ENCODE data around the gene IP6K3. TPM values are rescaled to one million over a fixed set of nuclear protein-coding genes. Genes with fewer than 3 reads are reported as not detected.
A peak's percentile ranks its signal among the peaks of the same experiment; 100 is the strongest.

The IP6K3 gene
- total and polyA plus RNA-seq, 2 donors = 0.28 to 6.6 TPM

DNA sequence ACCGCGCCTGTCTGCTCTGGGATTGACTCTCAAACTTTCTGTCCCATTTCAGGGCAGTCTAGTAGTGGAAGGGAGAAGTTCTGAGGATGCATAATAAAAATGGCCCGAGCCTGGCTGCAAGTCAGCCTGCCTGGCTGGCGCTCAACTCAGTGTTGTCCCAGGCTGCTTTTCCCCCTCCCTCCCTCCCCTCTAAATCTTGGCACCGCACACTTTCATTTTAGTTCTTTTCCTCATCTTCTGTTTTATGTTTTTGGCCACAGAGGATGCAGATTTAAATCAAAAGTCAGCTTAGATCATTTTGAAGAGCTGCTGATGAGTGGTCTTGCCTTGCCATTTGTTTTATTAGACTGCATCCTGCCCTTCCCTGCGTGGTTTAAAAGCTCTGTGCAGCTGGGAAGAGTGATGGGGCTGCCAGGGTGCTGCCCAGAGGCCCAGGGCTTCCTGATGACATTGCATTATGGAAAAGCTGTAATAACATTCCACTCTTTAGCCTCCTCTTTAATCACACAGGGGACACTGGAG, 28.7 kb downstream of the IP6K3 start:
- Histone ChIP-seq H3K36me3 (ENCODE audit: control insufficient read depth in 2 of 2, insufficient read depth in 2 of 2, low read length in 1 of 2) (no peaks in the 10 kb centered on the region), H3K27me3 (ENCODE audit: control insufficient read depth in 2 of 2, insufficient read depth in 1 of 2, low read length in 1 of 2) (peaks cover 0 to 15% of the 10 kb centered on the region in 2 donors), H3K4me1 (ENCODE audit: control insufficient read depth in 2 of 2, insufficient read depth in 2 of 2, low read length in 2 of 2) (no peaks in the 10 kb centered on the region), H3K4me3 (ENCODE audit: low read length in 2 of 2) (no peak overlapping the region), H3K9me3 (ENCODE audit: control insufficient read depth in 2 of 2, insufficient read depth in 1 of 2, low read length in 1 of 2) (no peaks in the 10 kb centered on the region), H3K27ac (ENCODE audit: low read depth in 1 of 2, low read length in 1 of 2) (no peak overlapping the region)
- no peak for DNase-seq (ENCODE audit: low read depth in 6 of 9, low spot score in 9 of 9)
- 72% methylated on average over 6 of the region's 6 CpGs for WGBS

DNA sequence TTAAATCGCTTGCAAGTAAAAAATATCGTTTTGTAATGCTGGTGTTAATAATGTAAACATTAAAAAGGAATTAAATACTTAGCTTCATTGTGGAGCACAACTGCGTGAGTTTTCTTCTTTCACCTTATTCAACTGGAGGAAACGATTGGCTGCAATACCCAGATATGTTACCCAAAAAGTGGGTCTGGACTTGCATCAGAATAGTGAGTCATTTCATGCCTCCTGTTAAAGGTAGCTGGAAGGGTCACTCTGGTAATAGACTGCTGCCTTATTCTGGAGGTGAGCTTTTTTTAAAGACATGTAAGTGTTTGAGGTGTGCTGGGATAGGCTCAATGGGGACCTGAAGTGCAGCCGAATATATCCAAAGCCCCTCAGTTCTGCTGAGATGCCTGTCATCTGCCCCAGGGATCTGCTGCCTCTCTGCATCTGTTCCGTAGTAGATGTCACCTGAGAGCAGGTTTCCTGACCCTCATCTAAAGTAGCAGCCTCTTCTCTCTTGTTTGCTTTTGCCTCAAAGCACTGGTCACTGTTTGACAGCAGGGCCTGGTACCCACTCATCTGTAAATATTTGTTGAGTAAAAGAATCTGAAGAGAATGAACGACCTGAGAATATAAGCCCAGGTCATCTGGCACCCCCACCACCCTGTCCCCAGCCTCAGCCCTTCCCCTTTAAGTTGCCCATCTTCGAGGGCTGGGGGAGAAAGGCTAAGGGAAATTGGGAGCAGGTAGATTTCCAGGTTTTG, 29.6 kb downstream of the IP6K3 start:
- Histone ChIP-seq H3K27ac (ENCODE audit: low read depth in 1 of 2, low read length in 1 of 2) (no peak overlapping the region), H3K27me3 (ENCODE audit: control insufficient read depth in 2 of 2, insufficient read depth in 1 of 2, low read length in 1 of 2) (peaks cover 0 to 7% of the 10 kb centered on the region in 2 donors), H3K36me3 (ENCODE audit: control insufficient read depth in 2 of 2, insufficient read depth in 2 of 2, low read length in 1 of 2) (no peaks in the 10 kb centered on the region), H3K9me3 (ENCODE audit: control insufficient read depth in 2 of 2, insufficient read depth in 1 of 2, low read length in 1 of 2) (no peaks in the 10 kb centered on the region), H3K4me3 (ENCODE audit: low read length in 2 of 2) (no peak overlapping the region), H3K4me1 (ENCODE audit: control insufficient read depth in 2 of 2, insufficient read depth in 2 of 2, low read length in 2 of 2) (peaks cover 0 to 3% of the 10 kb centered on the region in 2 donors)
- no peak for DNase-seq (ENCODE audit: low read depth in 6 of 9, low spot score in 9 of 9)
- WGBS = 93% methylated on average over 8 of the region's 8 CpGs

DNA sequence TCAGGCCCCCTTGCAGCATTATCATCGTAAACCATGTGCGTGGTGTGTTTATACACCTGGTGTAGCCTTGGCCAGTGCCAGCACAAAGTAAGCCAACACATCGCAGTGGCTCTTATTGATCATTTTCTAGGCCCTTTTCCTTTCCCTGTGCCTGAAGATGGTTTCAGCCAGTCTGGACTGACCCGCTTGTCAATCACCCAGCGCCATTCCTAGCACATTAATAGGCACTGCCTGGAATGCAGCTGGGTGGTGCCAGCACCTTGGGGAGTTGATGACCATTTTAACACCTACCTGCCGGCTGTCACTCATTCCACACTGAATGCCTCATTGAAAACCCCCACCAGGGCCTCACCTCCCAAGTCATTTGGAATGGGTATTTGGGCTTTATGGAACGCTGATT, 30.3 kb downstream of the IP6K3 start:
- WGBS = 97% methylated on average over 7 of the region's 7 CpGs
- H3K27ac ChIP-seq (ENCODE audit: low read depth in 1 of 2, low read length in 1 of 2) = no peak overlapping the region
- peaks cover 0 to 7% of the 10 kb centered on the region in 2 donors for H3K4me1 ChIP-seq (ENCODE audit: control insufficient read depth in 2 of 2, insufficient read depth in 2 of 2, low read length in 2 of 2)
- H3K36me3 ChIP-seq (ENCODE audit: control insufficient read depth in 2 of 2, insufficient read depth in 2 of 2, low read length in 1 of 2) = no peaks in the 10 kb centered on the region
- no peak overlapping the region for H3K4me3 ChIP-seq (ENCODE audit: low read length in 2 of 2)
- H3K9me3 ChIP-seq (ENCODE audit: control insufficient read depth in 2 of 2, insufficient read depth in 1 of 2, low read length in 1 of 2) = peaks cover 0 to 4% of the 10 kb centered on the region in 2 donors
- peaks cover 0 to 7% of the 10 kb centered on the region in 2 donors for H3K27me3 ChIP-seq (ENCODE audit: control insufficient read depth in 2 of 2, insufficient read depth in 1 of 2, low read length in 1 of 2)
- no peak for DNase-seq (ENCODE audit: low read depth in 6 of 9, low spot score in 9 of 9)

DNA sequence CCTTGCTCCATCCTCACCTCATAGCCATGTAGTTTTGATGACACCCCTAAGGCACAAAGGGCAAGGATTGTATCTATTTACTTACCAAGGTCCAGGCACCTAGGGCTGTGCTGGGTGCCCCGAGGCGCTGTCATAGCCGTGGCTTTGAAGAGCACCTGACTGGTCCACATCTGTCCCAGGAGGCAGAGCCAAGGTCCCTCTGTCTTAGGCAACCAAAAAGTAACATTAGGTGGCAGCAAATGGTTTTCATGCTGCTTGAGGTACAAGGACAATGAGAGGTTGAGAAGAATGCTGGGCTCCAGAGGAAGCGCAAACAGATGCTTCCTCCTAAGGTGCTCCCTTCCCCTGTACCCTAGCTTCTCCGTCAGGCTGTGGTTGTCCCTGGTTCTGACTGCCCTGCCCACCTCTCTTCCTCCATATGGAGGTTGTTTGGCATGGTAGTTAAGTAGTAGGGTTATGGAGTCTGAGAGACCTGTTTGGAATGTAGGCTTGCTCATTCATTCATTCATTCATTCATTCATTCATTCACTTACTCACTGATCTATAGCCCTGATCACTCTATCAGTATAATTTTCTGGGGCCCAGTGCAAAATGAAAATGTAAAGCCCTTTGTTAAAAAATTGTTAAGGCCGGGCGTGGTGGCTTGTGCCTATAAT, 32.2 kb downstream of the IP6K3 start:
- Histone ChIP-seq H3K4me1 (ENCODE audit: control insufficient read depth in 2 of 2, insufficient read depth in 2 of 2, low read length in 2 of 2) (peaks cover 0 to 22% of the 10 kb centered on the region in 2 donors), H3K27ac (ENCODE audit: low read depth in 1 of 2, low read length in 1 of 2) (no peak overlapping the region), H3K9me3 (ENCODE audit: control insufficient read depth in 2 of 2, insufficient read depth in 1 of 2, low read length in 1 of 2) (peaks cover 0 to 5% of the 10 kb centered on the region in 2 donors), H3K4me3 (ENCODE audit: low read length in 2 of 2) (no peak overlapping the region), H3K27me3 (ENCODE audit: control insufficient read depth in 2 of 2, insufficient read depth in 1 of 2, low read length in 1 of 2) (peaks cover 0 to 4% of the 10 kb centered on the region in 2 donors), H3K36me3 (ENCODE audit: control insufficient read depth in 2 of 2, insufficient read depth in 2 of 2, low read length in 1 of 2) (peaks cover 0 to 10% of the 10 kb centered on the region in 2 donors)
- WGBS = 41% methylated on average over 7 of the region's 7 CpGs
- no peak for DNase-seq (ENCODE audit: low read depth in 6 of 9, low spot score in 9 of 9)

- Histone ChIP-seq H3K9me3 (ENCODE audit: control insufficient read depth in 2 of 2, insufficient read depth in 1 of 2, low read length in 1 of 2) (peaks cover 0 to 5% of the 10 kb centered on the region in 2 donors), H3K36me3 (ENCODE audit: control insufficient read depth in 2 of 2, insufficient read depth in 2 of 2, low read length in 1 of 2) (peaks cover 0 to 16% of the 10 kb centered on the region in 2 donors), H3K4me1 (ENCODE audit: control insufficient read depth in 2 of 2, insufficient read depth in 2 of 2, low read length in 2 of 2) (peaks cover 0 to 24% of the 10 kb centered on the region in 2 donors), H3K4me3 (ENCODE audit: low read length in 2 of 2) (no peak overlapping the region), H3K27me3 (ENCODE audit: control insufficient read depth in 2 of 2, insufficient read depth in 1 of 2, low read length in 1 of 2) (no peaks in the 10 kb centered on the region), H3K27ac (ENCODE audit: low read depth in 1 of 2, low read length in 1 of 2) (no peak overlapping the region)
- WGBS = 76% methylated on average over 2 of the region's 2 CpGs
- DNase-seq (ENCODE audit: low read depth in 6 of 9, low spot score in 9 of 9) = no peak
Measured at GRCh38 chr6:33713786-33714185, 32.9 kb downstream of the IP6K3 start.

- Histone ChIP-seq H3K27me3 (ENCODE audit: control insufficient read depth in 2 of 2, insufficient read depth in 1 of 2, low read length in 1 of 2) (no peaks in the 10 kb centered on the region), H3K27ac (ENCODE audit: low read depth in 1 of 2, low read length in 1 of 2) (no peak overlapping the region), H3K4me1 (ENCODE audit: control insufficient read depth in 2 of 2, insufficient read depth in 2 of 2, low read length in 2 of 2) (peaks cover 0 to 26% of the 10 kb centered on the region in 2 donors), H3K4me3 (ENCODE audit: low read length in 2 of 2) (no peak overlapping the region), H3K9me3 (ENCODE audit: control insufficient read depth in 2 of 2, insufficient read depth in 1 of 2, low read length in 1 of 2) (peaks cover 0 to 5% of the 10 kb centered on the region in 2 donors), H3K36me3 (ENCODE audit: control insufficient read depth in 2 of 2, insufficient read depth in 2 of 2, low read length in 1 of 2) (peaks cover 0 to 25% of the 10 kb centered on the region in 2 donors)
- DNase-seq (ENCODE audit: low read depth in 6 of 9, low spot score in 9 of 9) = no peak
- 97% methylated on average over 3 of the region's 3 CpGs for WGBS
Measured at GRCh38 chr6:33712914-33713313, 33.8 kb downstream of the IP6K3 start.

GRCh38 chr6:33711140-33712129, 35.3 kb downstream of the IP6K3 start, which contains the start of gene UQCC2:
Gene UQCC2, minus strand, starts transcription at chr6:33711700. Its CDS starts 14 bp downstream, at chr6:33711686.
- Histone ChIP-seq H3K4me1 (ENCODE audit: control insufficient read depth in 2 of 2, insufficient read depth in 2 of 2, low read length in 2 of 2) (peaks cover 0 to 26% of the 10 kb centered on the region in 2 donors), H3K27ac (ENCODE audit: low read depth in 1 of 2, low read length in 1 of 2) (peak within 1 kb of the TSS; percentile 83 to 88), H3K4me3 (ENCODE audit: low read length in 2 of 2) (peak within 1 kb of the TSS; percentile 94 to 96), H3K27me3 (ENCODE audit: control insufficient read depth in 2 of 2, insufficient read depth in 1 of 2, low read length in 1 of 2) (no peaks in the 10 kb centered on the region), H3K9me3 (ENCODE audit: control insufficient read depth in 2 of 2, insufficient read depth in 1 of 2, low read length in 1 of 2) (peaks cover 0 to 5% of the 10 kb centered on the region in 2 donors), H3K36me3 (ENCODE audit: control insufficient read depth in 2 of 2, insufficient read depth in 2 of 2, low read length in 1 of 2) (peaks cover 0 to 33% of the 10 kb centered on the region in 2 donors)
- peak; percentile 88 to 99 (median 97) for DNase-seq (ENCODE audit: low read depth in 6 of 9, low spot score in 9 of 9)
- 5% methylated on average over 73 of the region's 73 CpGs for WGBS

DNA sequence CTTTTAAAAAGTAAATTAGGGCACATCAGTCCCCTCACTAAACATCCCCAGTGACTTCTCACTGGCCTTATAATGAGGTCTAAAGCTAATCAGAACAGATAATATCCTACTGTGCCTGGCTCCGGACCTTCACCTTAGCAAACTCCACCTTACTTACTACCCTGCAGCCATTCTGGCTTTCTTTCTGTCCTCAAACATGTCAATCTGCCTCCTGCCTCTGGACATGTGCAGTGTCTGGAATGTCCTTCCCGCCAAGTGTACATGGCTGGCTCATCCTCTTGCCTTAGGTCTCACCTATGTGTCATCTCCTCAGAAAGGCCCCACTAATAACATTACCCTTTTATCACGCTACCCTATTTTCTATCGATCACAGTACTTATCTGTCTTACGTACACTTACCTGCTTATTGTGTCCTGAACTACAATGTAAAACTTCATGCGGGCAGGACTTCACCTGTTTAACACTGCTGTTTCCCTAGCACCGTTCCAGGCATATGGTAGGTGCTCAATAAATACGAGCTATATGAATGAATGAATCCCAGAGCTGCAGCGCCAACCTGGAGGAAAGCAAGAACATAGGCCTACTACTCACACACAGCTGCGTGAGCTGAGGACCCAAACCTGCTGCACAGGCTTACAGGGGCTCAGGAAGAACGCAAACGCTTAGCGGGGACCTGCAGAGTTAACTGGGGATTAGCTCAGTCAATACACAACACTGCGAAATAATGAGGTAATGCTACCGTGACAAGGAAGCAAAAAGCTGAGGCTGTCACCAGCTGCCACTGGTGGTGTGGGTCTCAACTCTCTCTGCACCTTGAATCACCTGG, 36.2 kb downstream of the IP6K3 start:
- Histone ChIP-seq H3K36me3 (ENCODE audit: control insufficient read depth in 2 of 2, insufficient read depth in 2 of 2, low read length in 1 of 2) (peaks cover 0 to 37% of the 10 kb centered on the region in 2 donors), H3K27ac (ENCODE audit: low read depth in 1 of 2, low read length in 1 of 2) (peak overlapping the region in 1 of 2 donors; percentile 83), H3K4me1 (ENCODE audit: control insufficient read depth in 2 of 2, insufficient read depth in 2 of 2, low read length in 2 of 2) (peaks cover 0 to 26% of the 10 kb centered on the region in 2 donors), H3K9me3 (ENCODE audit: control insufficient read depth in 2 of 2, insufficient read depth in 1 of 2, low read length in 1 of 2) (peaks cover 0 to 5% of the 10 kb centered on the region in 2 donors), H3K4me3 (ENCODE audit: low read length in 2 of 2) (peak overlapping the region; percentile 94 to 96), H3K27me3 (ENCODE audit: control insufficient read depth in 2 of 2, insufficient read depth in 1 of 2, low read length in 1 of 2) (no peaks in the 10 kb centered on the region)
- 87% methylated on average over 15 of the region's 15 CpGs for WGBS
- DNase-seq (ENCODE audit: low read depth in 6 of 9, low spot score in 9 of 9) = peak in 1 of 9 donors; percentile 55

Data from thymus (tissue), 11 donors.